ENCODE results near the gene NID1.

DNA sequence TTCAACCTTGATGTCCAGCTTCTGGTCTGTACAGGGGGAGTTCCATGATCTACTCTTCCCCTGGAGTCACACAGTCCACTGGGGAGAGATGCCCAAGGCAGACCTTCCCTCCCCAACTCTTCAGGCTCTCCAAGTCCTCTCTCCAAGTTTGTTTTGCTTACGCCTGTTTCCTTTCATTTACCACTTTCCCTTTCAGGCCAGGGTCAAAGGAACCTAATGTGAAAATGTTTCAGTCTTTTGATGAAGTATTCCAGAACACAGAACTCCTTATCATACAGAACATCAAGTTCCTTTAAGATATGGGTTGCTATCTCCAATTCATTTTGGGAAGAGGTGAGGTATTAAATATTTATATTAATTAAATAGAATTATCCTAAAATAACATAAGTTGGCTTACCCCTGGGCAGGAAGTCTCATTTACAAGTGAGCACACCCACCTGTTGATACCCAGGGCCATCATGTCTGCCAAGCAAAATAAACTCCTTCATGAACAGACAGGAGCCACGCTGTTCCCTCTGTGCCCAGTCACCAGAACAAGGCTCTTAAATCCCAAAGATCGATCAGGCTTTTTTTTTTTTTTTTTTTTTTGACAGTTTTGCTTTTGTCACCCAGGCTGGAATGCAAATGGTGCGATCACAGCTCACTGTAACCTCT lies 116.0 kb downstream of the NID1 start:
- TF ChIP-seq ZNF274 (IDR thresholded peaks at IDR 0.05; ENCODE audit: low read depth, low read length) (no peak), YY1 (IDR thresholded peaks at IDR 0.05; ENCODE audit: insufficient read depth, insufficient read length) (no peak), SUZ12 (IDR thresholded peaks at IDR 0.05; ENCODE audit: extremely low read depth, insufficient read depth, insufficient read length) (no peak)

All from NT2/D1 (cell line).